ENCODE data around the gene BCL6.

BCL6 gene

GRCh38 chr3:187739094-187739560, 6.1 kb downstream of the BCL6 start:
- H3K4me3 ChIP-seq (replicated peaks; ENCODE audit: low read depth, low read length): peak overlapping the region; percentile 48
- TF ChIP-seq CTCF (IDR thresholded peaks at IDR 0.05; ENCODE audit: low read depth, low read length, missing control alignments): no peak
- DNase-seq (ENCODE audit: extremely low read depth, low read depth): no peak

GRCh38 chr3:187738331-187739093, 6.8 kb downstream of the BCL6 start:
- DNase-seq (ENCODE audit: extremely low read depth, low read depth): peak; percentile 83
- peak overlapping the region; percentile 48 for H3K4me3 ChIP-seq (replicated peaks; ENCODE audit: low read depth, low read length)
- TF ChIP-seq CTCF (IDR thresholded peaks at IDR 0.05; ENCODE audit: low read depth, low read length, missing control alignments): peak; percentile 76

- DNase-seq (ENCODE audit: extremely low read depth, low read depth): no peak
- peak overlapping the region; percentile 48 for H3K4me3 ChIP-seq (replicated peaks; ENCODE audit: low read depth, low read length)
- no peak for TF ChIP-seq CTCF (IDR thresholded peaks at IDR 0.05; ENCODE audit: low read depth, low read length, missing control alignments)
Observed at GRCh38 chr3:187738071-187738330, 7.3 kb downstream of the BCL6 start.

GRCh38 chr3:187737368-187738070, 7.7 kb downstream of the BCL6 start:
- TF ChIP-seq CTCF (IDR thresholded peaks at IDR 0.05; ENCODE audit: low read depth, low read length, missing control alignments): no peak
- H3K4me3 ChIP-seq (replicated peaks; ENCODE audit: low read depth, low read length): peak overlapping the region; percentile 48
- DNase-seq (ENCODE audit: extremely low read depth, low read depth): no peak

GRCh38 chr3:187737006-187737367, 8.3 kb downstream of the BCL6 start:
- no peak for DNase-seq (ENCODE audit: extremely low read depth, low read depth)
- peak overlapping the region; percentile 48 for H3K4me3 ChIP-seq (replicated peaks; ENCODE audit: low read depth, low read length)
- TF ChIP-seq CTCF (IDR thresholded peaks at IDR 0.05; ENCODE audit: low read depth, low read length, missing control alignments): no peak

GRCh38 chr3:187736418-187736871, 8.8 kb downstream of the BCL6 start:
- no peak overlapping the region for H3K4me3 ChIP-seq (replicated peaks; ENCODE audit: low read depth, low read length)

More at GRCh38 chr3:187736418-187736871, 8.8 kb downstream of the BCL6 start:
- DNase-seq (ENCODE audit: extremely low read depth, low read depth): no peak
- no peak for TF ChIP-seq CTCF (IDR thresholded peaks at IDR 0.05; ENCODE audit: low read depth, low read length, missing control alignments)
